ENCODE data around the gene CCL4L2.
A peak's percentile ranks its signal among the peaks of the same experiment; 100 is the strongest.
"Not testable (repeated sequence)": the region's sequence is repeated elsewhere in the genome, so short reads cannot be mapped to it uniquely, and the experiment has no call there.

Gene CCL4L2

GRCh38 chr17:36222967-36223366, 12.1 kb downstream of the CCL4L2 start:
- DNase-seq: peak; percentile 76

- DNase-seq: not testable (repeated sequence)
These were observed 18.8 kb downstream of the CCL4L2 start for GRCh38 chr17:36229644-36230043.

GRCh38 chr17:36242046-36242445, 31.2 kb downstream of the CCL4L2 start:
- not testable (repeated sequence) for DNase-seq
